Fibroblast of pulmonary artery (primary cell): Measurements from ENCODE around the gene SREBF2.

Experiments used
- DNase-seq: peaks from one replicate; pipeline ENCODE4 v3.0.0-alpha.2; 2010; ENCODE audit warnings: low read depth
- H3K4me3 ChIP-seq: replicated peaks from 2 replicates; pipeline ENCODE4 v1.5.1; 2011; ENCODE audit warnings: low read depth, mild to moderate bottlenecking, control low read depth, low read length, moderate library complexity
- CTCF ChIP-seq: IDR thresholded peaks from 2 replicates; pipeline ENCODE4 v1.5.1; 2011; ENCODE audit warnings: mild to moderate bottlenecking, control low read depth, low read length, inconsistent platforms; ENCODE audit errors: missing control alignments

The SREBF2 gene

GRCh38 chr22:41812805-41813545 lies 19.9 kb upstream of the SREBF2 start:
- no peak for DNase-seq
- H3K4me3 ChIP-seq = no peak overlapping the region
- TF ChIP-seq CTCF = no peak

GRCh38 chr22:41813726-41814410 lies 19.0 kb upstream of the SREBF2 start:
- no peak for DNase-seq
- TF ChIP-seq CTCF = no peak
- no peak overlapping the region for H3K4me3 ChIP-seq

- DNase-seq = no peak
- no peak for TF ChIP-seq CTCF
- H3K4me3 ChIP-seq = no peak overlapping the region
Observed at GRCh38 chr22:41815716-41816115, 17.2 kb upstream of the SREBF2 start.

GRCh38 chr22:41816241-41816640 lies 16.7 kb upstream of the SREBF2 start:
- TF ChIP-seq CTCF = no peak
- no peak for DNase-seq
- no peak overlapping the region for H3K4me3 ChIP-seq

- no peak for DNase-seq
- H3K4me3 ChIP-seq = no peak overlapping the region
- TF ChIP-seq CTCF = no peak
Observed at GRCh38 chr22:41816871-41817270, 16.0 kb upstream of the SREBF2 start.

GRCh38 chr22:41818011-41818410 lies 14.9 kb upstream of the SREBF2 start:
- no peak overlapping the region for H3K4me3 ChIP-seq
- TF ChIP-seq CTCF = no peak
- DNase-seq = no peak
